Measurements from ENCODE around the gene RNF213.

DNA sequence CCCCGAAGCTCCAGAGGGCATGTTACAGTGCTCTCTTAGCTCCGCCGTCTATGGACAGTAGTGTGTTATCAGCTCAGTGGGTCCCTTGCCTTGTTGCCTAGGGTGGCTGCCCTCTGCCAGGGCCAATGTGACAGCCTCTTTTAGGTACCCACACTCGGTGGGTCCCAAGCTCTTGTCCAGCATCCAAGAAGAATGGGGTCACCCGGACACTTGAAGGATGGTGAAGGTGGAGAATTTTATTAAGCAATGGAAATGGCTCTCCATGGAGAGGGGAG is 57.0 kb downstream of the RNF213 start:
- TF ChIP-seq, protein P1, sequence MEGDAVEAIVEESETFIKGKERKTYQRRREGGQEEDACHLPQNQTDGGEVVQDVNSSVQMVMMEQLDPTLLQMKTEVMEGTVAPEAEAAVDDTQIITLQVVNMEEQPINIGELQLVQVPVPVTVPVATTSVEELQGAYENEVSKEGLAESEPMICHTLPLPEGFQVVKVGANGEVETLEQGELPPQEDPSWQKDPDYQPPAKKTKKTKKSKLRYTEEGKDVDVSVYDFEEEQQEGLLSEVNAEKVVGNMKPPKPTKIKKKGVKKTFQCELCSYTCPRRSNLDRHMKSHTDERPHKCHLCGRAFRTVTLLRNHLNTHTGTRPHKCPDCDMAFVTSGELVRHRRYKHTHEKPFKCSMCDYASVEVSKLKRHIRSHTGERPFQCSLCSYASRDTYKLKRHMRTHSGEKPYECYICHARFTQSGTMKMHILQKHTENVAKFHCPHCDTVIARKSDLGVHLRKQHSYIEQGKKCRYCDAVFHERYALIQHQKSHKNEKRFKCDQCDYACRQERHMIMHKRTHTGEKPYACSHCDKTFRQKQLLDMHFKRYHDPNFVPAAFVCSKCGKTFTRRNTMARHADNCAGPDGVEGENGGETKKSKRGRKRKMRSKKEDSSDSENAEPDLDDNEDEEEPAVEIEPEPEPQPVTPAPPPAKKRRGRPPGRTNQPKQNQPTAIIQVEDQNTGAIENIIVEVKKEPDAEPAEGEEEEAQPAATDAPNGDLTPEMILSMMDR (IDR thresholded peaks at IDR 0.05) = no peak
- no peak for TF ChIP-seq POLR2A (IDR thresholded peaks at IDR 0.05)
